Stimulated activated CD4-positive, alpha-beta T cell treated with anti-CD3 and anti-CD28 coated beads, Interleukin-15, amount 100 ng/mL, for 1 hour (primary cell): ENCODE results near the gene CDK11B.
"Not testable (repeated sequence)": the region's sequence is repeated elsewhere in the genome, so short reads cannot be mapped to it uniquely, and the experiment has no call there.

Source experiments
- DNase-seq, 2 donors: peaks; one replicate each; pipeline ENCODE4 v3.0.0-alpha.2; 2020; ENCODE audit warnings: low read depth in 1 of 2, low spot score in 1 of 2

Gene CDK11B

DNA sequence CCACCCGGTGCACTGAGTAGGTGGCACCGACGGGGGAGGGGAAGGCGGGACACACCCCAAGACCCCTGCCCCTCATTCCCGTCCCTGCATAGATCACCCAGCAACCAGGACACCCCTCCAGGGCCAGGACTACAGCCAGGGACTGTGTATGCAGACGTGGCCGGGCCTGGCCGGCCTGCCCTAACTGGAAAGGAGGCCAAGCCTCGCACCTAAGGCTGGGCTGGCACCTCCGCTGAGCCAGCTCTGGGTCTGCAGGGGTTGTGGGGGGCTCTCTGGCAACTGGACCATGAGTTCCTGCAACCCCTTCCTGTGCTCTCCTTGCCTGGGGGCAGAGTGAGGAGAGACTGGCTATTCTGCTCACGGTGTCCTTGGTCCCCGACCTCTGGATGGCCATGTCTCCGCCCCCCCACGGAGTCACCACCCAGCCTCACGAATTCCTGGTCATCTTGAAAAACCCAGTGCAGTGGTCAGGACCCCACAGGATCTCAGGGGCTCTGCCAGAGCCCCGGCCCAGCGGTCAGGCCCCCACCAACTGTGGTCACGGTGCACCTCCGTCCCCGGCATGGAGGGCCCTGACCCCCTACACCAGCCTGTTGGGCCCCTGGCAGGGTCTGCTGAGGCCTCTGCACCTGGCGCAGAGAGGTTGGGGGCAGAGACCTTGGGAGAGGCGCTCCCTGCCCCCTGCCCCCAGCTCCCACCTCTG lies 57.8 kb downstream of the CDK11B start:
- no peak for DNase-seq

DNA sequence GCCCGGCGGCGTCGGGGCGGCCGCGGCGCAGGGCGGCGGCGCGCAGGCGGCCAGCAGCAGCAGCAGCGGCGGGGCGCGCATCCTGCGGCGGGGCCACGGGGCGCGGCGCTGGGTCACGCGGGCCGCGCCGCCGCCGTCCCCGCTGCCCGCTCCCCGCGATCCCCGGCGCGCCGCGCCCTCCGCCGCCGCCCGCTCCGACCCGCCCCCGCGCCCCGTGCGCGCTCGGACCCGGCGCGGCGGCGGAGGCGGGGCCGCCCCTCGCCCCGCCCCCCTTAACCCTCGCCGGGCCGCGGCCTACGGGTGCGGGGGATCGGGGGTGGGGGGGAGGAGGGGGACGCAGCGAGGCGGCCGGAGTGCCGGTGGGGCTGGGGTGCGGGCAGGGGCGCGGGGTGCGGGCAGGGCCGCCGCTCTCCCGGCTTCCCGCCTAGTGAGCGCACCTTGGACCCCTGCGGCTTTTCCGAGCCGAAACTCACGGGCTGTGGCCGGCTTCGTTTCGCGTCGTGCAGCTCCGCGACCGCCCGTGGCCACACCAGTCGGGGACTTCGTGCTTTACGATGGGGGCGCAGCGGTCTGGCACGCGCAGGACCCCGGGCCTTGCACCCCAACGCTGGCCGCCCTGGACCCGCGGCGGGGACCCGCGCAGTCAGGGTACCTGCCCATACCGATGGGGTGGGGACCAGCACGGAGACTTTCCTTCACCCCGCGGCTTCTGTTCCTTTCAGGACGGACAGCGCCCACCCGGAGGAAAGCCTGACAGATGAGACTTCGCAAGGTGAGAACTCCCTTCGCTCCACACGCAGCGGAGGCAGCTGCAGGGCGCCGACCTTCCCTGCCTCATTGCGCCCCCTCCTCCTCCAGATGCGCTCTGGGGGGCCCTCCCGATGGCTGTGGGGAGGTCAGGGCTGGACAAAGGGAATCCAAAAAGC lies 58.6 kb downstream of the CDK11B start, which contains the start of gene FNDC10:
Gene FNDC10 (minus strand): TSS at position 201 of the 926 bp plus-strand sequence. CDS start 120 bp downstream, at position 81.
- DNase-seq, result no peak

DNA sequence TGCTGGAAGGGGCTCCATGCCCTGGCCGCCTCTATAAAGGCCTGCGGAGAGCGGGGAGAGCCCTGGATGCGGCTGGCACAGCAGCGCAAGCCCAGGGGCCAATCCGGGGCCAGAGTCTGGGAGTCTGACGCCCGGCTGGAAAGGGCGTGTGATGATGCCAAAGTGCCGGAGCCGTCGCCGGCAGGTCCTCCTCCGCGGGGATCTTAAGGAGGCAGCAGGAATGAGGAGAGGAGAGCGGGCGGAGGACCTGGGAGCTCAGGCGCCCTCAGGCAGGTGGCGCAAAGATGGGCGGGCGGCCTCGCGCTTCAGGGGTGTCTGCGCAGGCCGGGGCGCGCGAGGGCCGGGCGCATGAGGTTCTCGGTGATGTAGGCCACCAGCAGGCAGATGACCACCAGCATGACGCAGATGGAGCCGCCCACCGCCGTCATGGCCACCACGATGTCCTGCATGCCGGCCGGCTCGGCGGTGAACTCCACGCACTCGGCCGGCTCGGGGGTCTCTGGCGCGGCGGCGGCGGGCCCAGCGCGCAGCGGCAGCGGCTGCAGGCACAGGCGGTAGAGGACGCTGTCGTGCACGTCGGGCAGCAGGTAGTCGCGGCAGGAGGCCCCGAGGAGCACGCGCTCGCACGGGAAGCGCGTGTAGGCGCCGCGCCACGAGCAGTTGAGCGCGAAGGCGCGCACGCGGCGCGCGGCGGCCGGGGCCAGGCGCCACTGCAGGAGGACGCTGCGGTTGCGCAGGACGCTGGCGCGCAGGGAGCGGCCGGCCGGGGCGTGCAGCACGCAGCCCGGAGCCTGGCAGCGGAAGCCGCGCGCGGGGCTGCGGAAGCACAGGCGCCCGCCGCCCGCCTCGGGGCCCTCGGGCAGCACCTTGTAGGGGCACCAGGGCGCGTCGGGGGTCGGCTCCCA lies 59.5 kb downstream of the CDK11B start:
- DNase-seq, result no peak

DNA sequence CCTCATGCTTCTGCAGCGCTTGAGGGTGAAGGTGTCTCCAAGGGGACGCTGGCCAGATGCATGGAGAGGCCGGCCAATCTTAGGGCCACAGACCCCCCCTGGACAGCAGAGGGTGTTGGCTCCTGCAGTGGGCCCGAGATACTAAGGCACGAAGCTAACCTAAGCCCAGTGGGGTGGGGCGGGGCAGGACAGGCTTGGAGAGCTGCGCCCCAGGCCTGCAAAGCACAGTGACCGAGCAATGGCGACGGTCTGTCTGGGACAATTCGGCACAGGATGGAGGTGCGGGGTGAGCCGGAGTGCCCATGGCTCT lies 60.1 kb downstream of the CDK11B start:
- no peak for DNase-seq

DNA sequence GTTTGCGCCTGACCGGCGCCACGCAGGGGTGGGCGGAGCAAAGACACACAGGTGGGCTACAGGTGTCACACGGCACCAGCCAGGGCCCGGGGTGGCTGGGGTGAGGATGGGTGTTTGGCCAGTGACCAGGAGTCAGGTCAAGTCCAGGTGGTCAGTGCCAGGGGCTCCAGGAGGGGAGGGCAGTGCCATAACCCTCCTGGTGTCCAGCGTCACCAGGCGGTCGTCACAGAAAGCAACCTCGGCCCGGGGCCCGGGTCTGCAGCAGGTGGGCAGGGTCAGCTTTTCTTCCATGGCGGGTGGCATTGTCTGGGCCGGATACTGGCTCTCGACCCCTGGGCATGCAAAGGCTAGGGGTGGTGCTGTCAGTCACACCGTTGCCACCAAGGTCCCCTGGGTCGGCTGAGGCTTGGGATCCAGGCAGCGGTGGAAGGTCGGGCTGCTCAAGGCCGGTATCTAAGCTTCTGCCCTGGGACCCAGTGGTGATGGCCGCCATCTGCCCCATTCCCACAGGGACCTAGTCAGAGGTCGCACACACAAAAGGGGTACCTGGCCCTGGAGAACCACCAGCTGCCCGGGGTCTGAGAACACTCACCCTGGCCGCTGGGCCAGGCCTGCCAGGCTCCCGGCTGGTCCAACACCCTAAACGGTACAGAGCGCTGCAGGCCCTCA lies 60.6 kb downstream of the CDK11B start:
- DNase-seq, result no peak

DNA sequence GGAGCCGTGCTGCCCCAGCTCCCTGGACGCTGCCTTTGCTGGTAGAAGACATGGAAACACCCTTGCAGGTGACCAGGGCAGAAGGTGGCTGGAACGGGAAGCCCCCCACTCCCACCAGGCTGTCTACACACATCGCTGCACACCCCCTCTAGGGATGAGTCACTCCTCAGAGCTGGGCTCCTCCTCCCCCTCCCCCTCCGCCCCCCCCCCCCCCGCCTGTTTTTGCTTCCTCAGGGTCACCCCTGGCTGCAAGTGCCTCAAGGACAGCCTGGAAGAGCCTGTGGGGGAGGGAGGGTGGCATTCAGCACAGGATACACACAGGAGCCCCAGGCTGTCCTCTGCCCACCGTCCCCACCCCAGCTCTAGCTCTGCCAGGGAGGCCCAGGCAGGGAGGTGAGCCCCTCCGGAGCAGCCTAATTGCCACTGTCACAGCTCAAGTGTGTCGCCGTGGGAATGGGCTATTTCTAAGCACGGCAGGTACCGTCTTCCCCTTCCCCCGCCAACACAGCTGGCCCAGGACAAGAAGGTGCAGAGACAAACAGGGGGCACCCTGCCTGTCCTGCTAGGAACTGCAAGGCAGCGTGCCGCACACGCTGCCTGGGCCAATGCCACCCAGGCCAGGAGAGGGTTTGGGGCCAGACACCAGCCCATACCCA lies 61.4 kb downstream of the CDK11B start:
- DNase-seq, result no peak

DNA sequence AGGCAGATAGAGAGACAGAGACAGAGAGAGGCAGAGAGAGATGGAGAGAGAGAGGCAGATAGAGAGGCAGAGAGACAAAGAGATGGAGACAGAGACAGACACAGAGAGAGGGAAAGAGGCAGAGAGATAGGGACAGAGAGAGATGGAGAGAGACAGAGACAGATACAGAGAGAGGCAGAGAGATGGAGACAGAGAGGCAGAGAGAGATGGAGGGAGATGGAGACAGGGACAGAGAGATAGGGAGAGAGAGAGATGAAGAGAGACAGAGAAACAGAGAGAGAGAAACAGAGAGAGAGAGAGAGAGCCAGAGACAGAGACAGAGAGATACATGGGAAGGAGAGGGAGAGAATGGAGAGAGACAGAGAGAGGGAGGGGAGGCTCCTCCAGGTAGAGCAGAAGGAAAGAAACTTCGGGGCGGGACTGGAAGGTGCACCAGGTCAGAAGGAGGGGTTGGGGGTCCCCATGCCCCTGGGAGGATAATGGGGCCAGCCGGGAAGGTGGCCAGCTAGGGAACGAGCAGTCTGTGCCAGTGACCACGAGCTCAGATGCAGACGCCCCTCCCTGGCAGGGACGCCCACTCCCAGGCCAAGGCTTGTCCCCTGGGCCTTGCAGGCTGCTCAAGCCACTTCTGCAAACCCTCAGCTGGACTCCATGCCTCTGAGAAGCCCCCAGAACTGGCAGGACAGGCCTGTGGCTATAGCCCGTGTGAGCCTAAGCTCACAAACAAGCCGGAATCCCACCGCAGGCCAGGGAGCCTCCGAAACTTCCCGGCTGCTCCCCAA lies 62.1 kb downstream of the CDK11B start:
- DNase-seq, result no peak

DNA sequence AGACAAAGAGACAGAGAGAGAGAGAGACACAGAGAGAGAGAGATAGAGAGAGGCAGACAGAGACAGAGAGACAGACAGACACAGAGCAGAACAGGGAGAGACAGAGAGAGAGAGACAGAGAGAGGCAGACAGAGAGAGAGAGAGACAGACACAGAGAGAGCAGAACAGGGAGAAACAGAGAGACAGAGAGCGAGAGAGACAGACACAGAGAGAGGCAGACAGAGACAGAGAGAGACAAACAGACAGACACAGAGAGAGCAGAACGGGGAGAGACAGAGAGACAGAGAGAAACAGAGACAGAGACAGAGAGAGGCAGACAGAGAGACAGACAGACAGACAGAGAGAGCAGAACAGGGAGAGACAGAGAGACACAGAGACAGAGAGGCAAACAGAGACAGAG lies 63.5 kb downstream of the CDK11B start:
- DNase-seq, result not testable (repeated sequence)

DNA sequence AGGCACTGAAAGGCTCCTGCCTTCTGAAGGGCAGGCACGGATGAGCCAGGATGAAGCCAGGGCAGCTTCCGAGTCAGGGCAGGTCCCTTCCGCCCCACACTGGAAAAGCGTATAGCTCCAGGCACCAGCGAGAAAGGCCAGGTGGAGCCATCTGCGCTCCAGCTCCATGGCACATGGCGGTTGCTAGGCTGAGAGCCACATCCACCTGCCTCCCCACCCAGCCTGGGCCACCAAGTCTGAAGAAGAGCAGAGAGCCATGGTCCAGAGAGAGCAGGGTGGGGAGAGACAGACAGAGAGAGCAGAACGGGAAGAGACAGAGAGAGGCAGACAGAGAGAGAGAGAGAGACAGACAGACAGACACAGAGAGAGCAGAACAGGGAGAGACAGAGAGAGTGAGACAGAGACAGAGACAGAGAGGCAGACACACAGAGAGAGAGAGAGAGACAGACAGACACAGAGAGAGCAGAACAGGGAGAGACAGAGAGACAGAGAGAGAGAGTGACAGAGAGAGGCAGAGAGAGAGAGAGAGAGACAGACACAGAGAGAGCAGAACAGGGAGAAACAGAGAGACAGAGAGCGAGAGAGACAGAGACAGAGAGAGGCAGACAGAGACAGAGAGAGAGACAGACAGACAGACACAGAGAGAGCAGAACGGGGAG lies 64.1 kb downstream of the CDK11B start:
- no peak for DNase-seq

DNA sequence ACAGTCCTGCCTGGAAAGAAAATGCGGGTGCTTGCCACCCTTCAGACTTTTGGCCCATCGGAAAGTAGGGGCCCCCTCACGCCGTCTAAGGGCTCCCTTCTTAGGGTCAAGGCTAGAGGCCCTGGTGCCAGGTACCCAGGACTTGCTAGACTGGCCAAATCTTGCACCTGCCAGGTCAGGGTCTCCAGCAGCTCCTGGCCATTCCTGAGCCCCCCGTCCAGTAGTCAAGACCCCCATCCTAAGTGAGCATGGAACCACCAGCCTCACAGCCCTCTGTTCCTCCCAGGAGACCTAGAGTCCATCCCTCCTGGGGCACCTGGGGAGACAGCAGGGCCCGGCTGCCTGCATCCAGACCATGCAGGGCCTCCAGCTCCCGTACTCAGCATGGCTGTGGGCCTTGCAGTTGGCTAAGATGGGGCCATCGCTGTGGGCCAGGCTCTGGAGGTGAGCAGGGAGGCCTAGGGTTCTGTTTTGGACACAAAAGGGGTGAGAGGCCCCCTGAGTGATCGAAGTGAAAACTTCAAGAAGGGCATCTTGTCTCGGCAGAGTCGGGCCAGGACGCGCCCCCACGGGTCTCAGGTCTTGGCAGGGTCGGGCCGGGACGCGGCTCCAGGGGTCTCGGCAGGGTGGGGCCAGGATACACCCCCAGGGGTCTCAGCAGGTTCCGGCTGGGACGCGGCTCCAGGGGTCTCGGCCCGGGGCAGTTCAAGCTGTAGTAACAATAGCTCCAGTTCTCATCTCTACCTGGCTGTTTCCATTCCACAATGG lies 64.8 kb downstream of the CDK11B start:
- no peak for DNase-seq

DNA sequence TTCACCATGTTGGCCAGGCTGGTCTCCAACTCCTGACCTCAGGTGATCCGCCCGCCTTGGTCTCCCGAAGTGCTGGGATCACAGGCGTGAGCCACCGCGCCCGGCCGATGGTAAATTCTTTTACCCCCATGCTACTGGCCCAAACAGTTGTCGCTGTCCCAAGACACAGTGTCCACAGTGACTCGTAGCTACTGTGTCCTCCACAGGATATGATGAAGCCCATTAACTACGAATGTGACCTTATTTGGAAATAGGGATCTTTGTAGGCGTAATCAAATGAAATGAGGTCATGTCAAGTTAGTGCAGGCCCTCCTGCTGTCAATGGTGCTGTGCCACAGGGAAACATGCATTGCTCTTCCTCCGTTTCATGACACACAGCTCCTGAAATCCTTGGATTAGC lies 67.4 kb downstream of the CDK11B start:
- no peak for DNase-seq
